Lung (tissue), 12 donors: ENCODE results near the gene TCF12. TPM values are rescaled to one million over a fixed set of nuclear protein-coding genes. Genes with fewer than 3 reads are reported as not detected.

ENCODE experiments used
- ATAC-seq: fragments of 200-7000 bp; cut with Tn5 transposase; one replicate; pipeline ENCODE4 v1.9.1; 2020; ENCODE audit warnings: moderate number of reproducible peaks; ENCODE audit not compliant: insufficient read depth, low FRiP score
- DNase-seq, 3 donors: peaks; one replicate each; pipeline ENCODE4 v3.0.0-alpha.2; 2013 to 2017
- H3K27ac ChIP-seq, 2 donors: one replicate each; pipeline ENCODE4 v1.5.1; 2013; ENCODE audit warnings: mild to moderate bottlenecking in 2 of 2, moderate library complexity in 2 of 2, control low read depth in 1 of 2, inconsistent platforms in 1 of 2, low read depth in 1 of 2, low read length in 1 of 2
- H3K27me3 ChIP-seq, 3 donors: one replicate each; pipeline ENCODE4 v1.5.1; 2013; ENCODE audit warnings: low read length in 2 of 3; ENCODE audit not compliant: control insufficient read depth in 3 of 3, insufficient read depth in 3 of 3
- H3K36me3 ChIP-seq, 4 donors: one replicate each; pipeline ENCODE4 v1.5.1; 2013; ENCODE audit warnings: low read length in 4 of 4, mild to moderate bottlenecking in 1 of 4, moderate library complexity in 1 of 4; ENCODE audit not compliant: control insufficient read depth in 4 of 4, insufficient read depth in 4 of 4
- H3K4me1 ChIP-seq, 5 donors: one replicate each; pipeline ENCODE4 v1.5.1; 2013; ENCODE audit warnings: low read length in 5 of 5, mild to moderate bottlenecking in 2 of 5, moderate library complexity in 1 of 5; ENCODE audit not compliant: control insufficient read depth in 5 of 5, insufficient read depth in 5 of 5
- H3K4me3 ChIP-seq: one replicate; pipeline ENCODE4 v1.5.1; 2013; ENCODE audit warnings: mild to moderate bottlenecking, control low read depth, moderate library complexity
- H3K9ac ChIP-seq, 2 donors: one replicate each; pipeline ENCODE4 v1.5.1; 2013; ENCODE audit warnings: low read length in 2 of 2, control low read depth in 1 of 2; ENCODE audit not compliant: insufficient read depth in 1 of 2
- H3K9me3 ChIP-seq, 4 donors: one replicate each; pipeline ENCODE4 v1.5.1; 2013; ENCODE audit warnings: low read length in 3 of 4, mild to moderate bottlenecking in 1 of 4, moderate library complexity in 1 of 4; ENCODE audit not compliant: control insufficient read depth in 4 of 4, insufficient read depth in 3 of 4
- CTCF ChIP-seq: IDR thresholded peaks from 2 replicates; pipeline ENCODE4 v1.5.1; 2012; ENCODE audit warnings: mild to moderate bottlenecking; ENCODE audit errors: control extremely low read depth, extremely low read depth
- WGBS, 2 donors: extraction: QIAGEN DNeasy Blood & Tissue Kit; methylation state at CpG; one replicate each; pipeline ENCODE4 v1.1.7; 2013; 5-methylcytosine and 5-hydroxymethylcytosine counted together
- polyA plus RNA-seq, 2 donors: library from polyadenylated mRNA; stranded (reverse); fragments of 200-250 nt; gene quantifications; one replicate each; pipeline ENCODE4 v1.2.1, GENCODE V29; 2013
- total RNA-seq, 2 donors: library from RNA; depleted of rRNA in 1 of 2; stranded (reverse); fragments of >200 nt in 1 of 2; gene quantifications; one replicate each; pipeline ENCODE4 v1.2.1, GENCODE V29; 2014 to 2021
- donor health status: control.
- donor health status: control.
- donor health status: Bipolar disorder and iron deficiency.
- donor health status: healthy.
- donor health status: DM: yes; HTN: yes; CAD: no.

The TCF12 gene
- total and polyA plus RNA-seq, 4 donors = 9.6 to 314 (median 56.3) TPM

GRCh38 chr15:57229051-57229450 lies 310.6 kb downstream of the TCF12 start:
- DNase-seq = peak in 1 of 3 donors; percentile 39
- Histone ChIP-seq H3K4me1 (peaks cover 0 to 46% (median 0%) of the 10 kb centered on the region in 5 donors), H3K9me3 (no peaks in the 10 kb centered on the region), H3K4me3 (no peak overlapping the region), H3K9ac (no peak overlapping the region), H3K27me3 (no peaks in the 10 kb centered on the region), H3K36me3 (peaks cover 1 to 12% (median 6%) of the 10 kb centered on the region in 4 donors), H3K27ac (no peak overlapping the region)
- ATAC-seq = no peak
- TF ChIP-seq CTCF = no peak

DNA sequence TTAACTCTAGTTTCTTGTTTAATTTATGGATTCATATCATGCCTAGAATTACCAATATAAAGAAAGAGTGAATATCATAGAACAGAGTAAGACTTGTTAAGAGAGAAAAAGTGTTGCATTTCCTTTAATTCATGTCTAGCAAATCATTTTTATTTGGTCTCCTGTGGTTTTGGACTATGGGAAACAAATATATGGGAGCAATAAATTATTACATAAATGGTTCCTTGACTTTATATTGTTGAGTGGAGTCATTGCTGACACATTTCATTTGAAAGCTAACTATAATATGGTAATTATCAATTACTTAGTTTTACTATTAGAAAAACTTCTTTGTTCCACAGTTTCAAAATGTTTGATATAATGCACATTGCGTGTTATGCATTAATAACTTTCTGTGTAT lies 313.1 kb downstream of the TCF12 start:
- Histone ChIP-seq H3K27ac (no peak overlapping the region), H3K9me3 (no peaks in the 10 kb centered on the region), H3K27me3 (no peaks in the 10 kb centered on the region), H3K9ac (no peak overlapping the region), H3K4me1 (peaks cover 0 to 59% (median 0%) of the 10 kb centered on the region in 5 donors), H3K4me3 (no peak overlapping the region), H3K36me3 (peaks cover 1 to 17% (median 12%) of the 10 kb centered on the region in 4 donors)
- DNase-seq (no peak), ATAC-seq (no peak)
- 95 to 96% methylated on average over 1 of the region's 1 CpG for WGBS, 2 donors
- no peak for TF ChIP-seq CTCF

DNA sequence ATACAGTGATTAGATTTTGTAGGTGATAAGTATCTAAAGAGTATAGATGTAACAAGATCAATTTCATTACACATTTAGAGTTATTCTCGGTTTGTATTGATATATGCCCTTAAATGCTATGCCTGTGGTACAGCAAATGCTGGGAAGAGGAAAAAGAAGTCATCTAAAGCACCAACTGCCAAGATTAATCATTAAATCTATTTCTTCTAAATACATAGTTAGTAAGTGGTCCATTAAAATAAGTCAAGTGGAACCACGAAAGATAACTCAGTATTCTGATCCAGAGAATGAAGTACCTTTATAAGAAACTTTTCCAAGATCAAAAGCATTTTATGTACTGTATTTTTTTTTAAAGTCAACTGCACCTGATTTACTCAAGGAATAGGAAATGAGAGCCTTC lies 315.7 kb downstream of the TCF12 start:
- 70 to 89% methylated on average over 2 of the region's 2 CpGs for WGBS, 2 donors
- Histone ChIP-seq H3K9ac (no peak overlapping the region), H3K9me3 (no peaks in the 10 kb centered on the region), H3K36me3 (peaks cover 1 to 17% (median 12%) of the 10 kb centered on the region in 4 donors), H3K27me3 (no peaks in the 10 kb centered on the region), H3K4me1 (peaks cover 0 to 54% (median 4%) of the 10 kb centered on the region in 5 donors), H3K4me3 (no peak overlapping the region), H3K27ac (no peak overlapping the region)
- no peak for TF ChIP-seq CTCF
- DNase-seq (no peak), ATAC-seq (no peak)

DNA sequence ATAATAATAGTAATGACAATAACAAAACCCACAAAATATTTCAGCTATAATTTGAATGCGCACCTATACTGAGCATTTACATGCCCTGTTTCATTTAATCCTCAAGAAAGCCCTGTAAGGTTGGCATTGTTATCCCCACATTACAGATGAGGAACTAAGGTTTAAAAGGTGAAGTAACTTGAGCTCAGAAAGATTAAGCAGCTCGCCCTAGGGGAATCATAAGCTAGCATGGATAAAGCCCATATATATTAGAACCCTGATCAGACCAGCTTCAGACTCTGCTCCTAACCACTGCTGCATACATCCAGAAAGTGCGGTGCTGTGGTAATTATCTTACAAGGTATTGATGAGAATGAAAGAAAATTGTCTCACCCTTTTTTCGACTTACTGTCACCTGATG lies 316.7 kb downstream of the TCF12 start:
- ATAC-seq (no peak), DNase-seq (no peak)
- Histone ChIP-seq H3K27ac (no peak overlapping the region), H3K36me3 (peaks cover 1 to 17% (median 13%) of the 10 kb centered on the region in 4 donors), H3K4me1 (peaks cover 0 to 54% (median 4%) of the 10 kb centered on the region in 5 donors), H3K27me3 (no peaks in the 10 kb centered on the region), H3K9me3 (no peaks in the 10 kb centered on the region), H3K4me3 (no peak overlapping the region), H3K9ac (no peak overlapping the region)
- TF ChIP-seq CTCF = no peak
- WGBS, 2 donors = 88 to 94% methylated on average over 4 of the region's 4 CpGs
